HEK293 (cell line): Measurements from ENCODE around the gene PRR35.

Experiments used
- CTCF ChIA-PET: fragments of 350-600 bp; formaldehyde crosslinking; extraction: SDS; loops from one replicate; lab custom pipeline; 2021; ENCODE audit warnings: antibody characterized with exemption; lab: Yijun Ruan, JAX
- POLR2A ChIA-PET: fragments of 300-600 bp; formaldehyde crosslinking; extraction: SDS; loops from one replicate; lab custom pipeline; 2020; ENCODE audit warnings: antibody characterized with exemption, inconsistent platforms; lab: Yijun Ruan, JAX
- H3K27ac ChIP-seq: fragments of 200-500 bp; sonication (Bioruptor generic); 2 replicates; pipeline ENCODE4 v1.5.1; 2014; ENCODE audit warnings: low read depth, low read length, control low read depth, inconsistent platforms; ENCODE audit errors: extremely low read depth
- H3K36me3 ChIP-seq, 2 experiments: fragments of 200-500 bp in 1 of 2; sonication (Bioruptor generic) in 1 of 2; 1 replicate in 1 of 2; 2 replicates in 1 of 2; pipeline ENCODE4 v1.5.1; 2014 to 2017; ENCODE audit warnings: inconsistent platforms in 2 of 2, low read length in 2 of 2; ENCODE audit not compliant: control insufficient read depth in 2 of 2, insufficient read depth in 1 of 2
- H3K4me1 ChIP-seq: fragments of 200-500 bp; sonication (Bioruptor generic); 2 replicates; pipeline ENCODE4 v1.5.1; 2014; ENCODE audit warnings: mild to moderate bottlenecking, low read length, inconsistent platforms; ENCODE audit not compliant: control insufficient read depth, insufficient read depth
- H3K4me3 ChIP-seq: 2 replicates; pipeline ENCODE4 v1.5.1; 2011; ENCODE audit warnings: low read depth, mild to moderate bottlenecking, control low read depth, low read length, moderate library complexity
- H3K9me3 ChIP-seq: fragments of 200-500 bp; sonication (Bioruptor generic); 2 replicates; pipeline ENCODE4 v1.5.1; 2014; ENCODE audit warnings: low read depth, low read length, inconsistent platforms; ENCODE audit not compliant: control insufficient read depth, insufficient read depth
- GFI1B ChIP-seq: fragments of 450-650 bp; formaldehyde crosslinking; IDR thresholded peaks from 2 replicates; pipeline ENCODE4 v1.5.1; 2016; ENCODE audit warnings: missing biosample characterization, missing genetic modification characterization
- GLI4 ChIP-seq: fragments of 450-650 bp; formaldehyde crosslinking; IDR thresholded peaks from 2 replicates; pipeline ENCODE4 v1.5.1; 2016; ENCODE audit warnings: missing biosample characterization, missing genetic modification characterization
- KLF1 ChIP-seq: fragments of 450-650 bp; formaldehyde crosslinking; IDR thresholded peaks from 2 replicates; pipeline ENCODE4 v1.5.1; 2016; ENCODE audit warnings: missing biosample characterization, missing genetic modification characterization
- KLF7 ChIP-seq: fragments of 450-650 bp; formaldehyde crosslinking; IDR thresholded peaks from 2 replicates; pipeline ENCODE4 v1.5.1; 2016; ENCODE audit warnings: missing biosample characterization, missing genetic modification characterization, borderline replicate concordance
- ZIC2 ChIP-seq: fragments of 450-650 bp; formaldehyde crosslinking; IDR thresholded peaks from 2 replicates; pipeline ENCODE4 v1.5.1; 2016; ENCODE audit warnings: missing biosample characterization, missing genetic modification characterization
- ZNF133 ChIP-seq: fragments of 450-650 bp; formaldehyde crosslinking; IDR thresholded peaks from 2 replicates; pipeline ENCODE4 v1.5.1; 2016; ENCODE audit warnings: missing biosample characterization, missing genetic modification characterization
- ZNF2 ChIP-seq: fragments of 450-650 bp; formaldehyde crosslinking; IDR thresholded peaks from 2 replicates; pipeline ENCODE4 v1.5.1; 2016; ENCODE audit warnings: missing biosample characterization, missing genetic modification characterization
- ZNF202 ChIP-seq: fragments of 450-650 bp; formaldehyde crosslinking; IDR thresholded peaks from 2 replicates; pipeline ENCODE4 v1.5.1; 2016; ENCODE audit warnings: missing biosample characterization, missing genetic modification characterization, borderline replicate concordance
- ZNF324 ChIP-seq: fragments of 450-650 bp; formaldehyde crosslinking; IDR thresholded peaks from 2 replicates; pipeline ENCODE4 v1.5.1; 2016; ENCODE audit warnings: missing biosample characterization, missing genetic modification characterization
- ZNF354C ChIP-seq: fragments of 450-650 bp; formaldehyde crosslinking; IDR thresholded peaks from 2 replicates; pipeline ENCODE4 v1.5.1; 2016; ENCODE audit warnings: missing biosample characterization, missing genetic modification characterization, low read depth, borderline replicate concordance
- ZNF391 ChIP-seq: fragments of 450-650 bp; formaldehyde crosslinking; IDR thresholded peaks from 2 replicates; pipeline ENCODE4 v1.5.1; 2016; ENCODE audit warnings: low read depth, missing biosample characterization, missing genetic modification characterization, borderline replicate concordance
- ZNF624 ChIP-seq: fragments of 450-650 bp; formaldehyde crosslinking; IDR thresholded peaks from 2 replicates; pipeline ENCODE4 v1.5.1; 2017; ENCODE audit warnings: missing biosample characterization, missing genetic modification characterization
- ZNF777 ChIP-seq: fragments of 450-650 bp; formaldehyde crosslinking; IDR thresholded peaks from 2 replicates; pipeline ENCODE4 v1.5.1; 2017; ENCODE audit warnings: missing biosample characterization, missing genetic modification characterization, borderline replicate concordance
- ZSCAN30 ChIP-seq: fragments of 450-650 bp; IDR thresholded peaks from 2 replicates; pipeline ENCODE4 v1.5.1; 2018; ENCODE audit warnings: missing biosample characterization, mild to moderate bottlenecking, missing genetic modification characterization, moderate library complexity
- TF ChIP-seq, protein P1 (sequence below): fragments of 450-650 bp; formaldehyde crosslinking; IDR thresholded peaks from 2 replicates; pipeline ENCODE4 v1.5.1; 2016; ENCODE audit warnings: missing biosample characterization, missing genetic modification characterization
- TF ChIP-seq, protein P2 (sequence below): fragments of 450-650 bp; formaldehyde crosslinking; IDR thresholded peaks from 2 replicates; pipeline ENCODE4 v1.5.1; 2016; ENCODE audit warnings: missing biosample characterization, missing genetic modification characterization
- TF ChIP-seq, protein P3 (sequence below): fragments of 450-650 bp; formaldehyde crosslinking; IDR thresholded peaks from 2 replicates; pipeline ENCODE4 v1.5.1; 2016; ENCODE audit warnings: missing biosample characterization, missing genetic modification characterization
- TF ChIP-seq, protein P4 (sequence below): fragments of 450-650 bp; IDR thresholded peaks from 2 replicates; pipeline ENCODE4 v1.5.1; 2018; ENCODE audit warnings: missing biosample characterization, missing genetic modification characterization
- TF ChIP-seq, protein P5 (sequence below): fragments of 450-650 bp; formaldehyde crosslinking; IDR thresholded peaks from 2 replicates; pipeline ENCODE4 v1.5.1; 2017; ENCODE audit warnings: missing biosample characterization, missing genetic modification characterization

The PRR35 gene

DNA sequence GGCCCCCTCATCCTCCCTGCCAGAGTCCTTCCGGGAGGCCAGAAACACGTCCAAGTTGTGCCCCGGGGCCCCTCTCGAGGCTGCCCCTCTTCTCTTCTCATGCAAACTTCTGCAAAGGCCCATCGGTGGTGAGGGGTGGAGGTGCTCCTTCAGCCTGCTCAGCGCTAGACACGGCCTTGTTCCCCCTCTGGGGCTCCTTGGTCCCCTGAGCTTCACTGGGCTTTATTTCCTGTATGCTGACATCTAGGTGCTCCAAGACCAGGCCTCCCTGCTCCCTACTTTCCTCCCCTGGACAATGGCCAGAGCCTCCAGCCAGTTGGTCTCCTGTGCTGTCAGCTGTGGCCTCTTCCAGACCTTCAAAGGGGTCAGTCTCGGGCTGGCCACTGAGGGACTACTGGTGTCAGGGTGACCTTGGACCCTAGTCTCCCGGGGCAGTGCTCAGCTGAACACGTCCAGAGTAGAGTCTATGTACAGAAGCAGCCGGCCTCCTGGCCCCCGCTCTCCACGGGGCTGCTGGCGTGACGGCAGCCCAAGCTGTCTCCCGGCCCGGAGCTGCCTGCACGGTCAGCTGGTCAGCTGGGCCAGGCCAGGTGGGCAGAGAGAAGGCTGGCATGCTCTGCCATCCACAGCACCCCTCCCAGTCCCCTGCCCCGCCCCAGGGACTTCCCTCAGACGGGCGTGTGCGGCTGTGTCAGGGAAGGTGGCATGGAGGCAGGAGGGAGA, 1.7 kb upstream of the PRR35 start:
- Histone ChIP-seq H3K36me3 (no peaks in the 10 kb centered on the region), H3K9me3 (no peaks in the 10 kb centered on the region), H3K27ac (no peak overlapping the region), H3K4me1 (no peaks in the 10 kb centered on the region; the same call in 1 of the 2 replicates), H3K4me3 (no peak overlapping the region)
- ChIA-PET POLR2A (interaction anchor here (0.6 to 1.0 kb wide), 2 partner anchors 16 to 37 kb away, joined by 3 read pairs; no protein-coding TSS in a partner anchor), CTCF (no interaction called here)
- TF ChIP-seq, protein P1, sequence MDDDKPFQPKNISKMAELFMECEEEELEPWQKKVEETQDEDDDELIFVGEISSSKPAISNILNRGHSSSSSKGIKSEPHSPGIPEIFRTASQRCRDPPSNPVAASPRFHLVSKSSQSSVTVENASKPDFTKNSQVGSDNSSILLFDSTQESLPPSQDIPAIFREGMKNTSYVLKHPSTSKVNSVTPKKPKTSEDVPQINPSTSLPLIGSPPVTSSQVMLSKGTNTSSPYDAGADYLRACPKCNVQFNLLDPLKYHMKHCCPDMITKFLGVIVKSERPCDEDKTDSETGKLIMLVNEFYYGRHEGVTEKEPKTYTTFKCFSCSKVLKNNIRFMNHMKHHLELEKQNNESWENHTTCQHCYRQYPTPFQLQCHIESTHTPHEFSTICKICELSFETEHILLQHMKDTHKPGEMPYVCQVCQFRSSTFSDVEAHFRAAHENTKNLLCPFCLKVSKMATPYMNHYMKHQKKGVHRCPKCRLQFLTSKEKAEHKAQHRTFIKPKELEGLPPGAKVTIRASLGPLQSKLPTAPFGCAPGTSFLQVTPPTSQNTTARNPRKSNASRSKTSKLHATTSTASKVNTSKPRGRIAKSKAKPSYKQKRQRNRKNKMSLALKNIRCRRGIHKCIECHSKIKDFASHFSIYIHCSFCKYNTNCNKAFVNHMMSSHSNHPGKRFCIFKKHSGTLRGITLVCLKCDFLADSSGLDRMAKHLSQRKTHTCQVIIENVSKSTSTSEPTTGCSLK = no peak
- TF ChIP-seq, protein P2, sequence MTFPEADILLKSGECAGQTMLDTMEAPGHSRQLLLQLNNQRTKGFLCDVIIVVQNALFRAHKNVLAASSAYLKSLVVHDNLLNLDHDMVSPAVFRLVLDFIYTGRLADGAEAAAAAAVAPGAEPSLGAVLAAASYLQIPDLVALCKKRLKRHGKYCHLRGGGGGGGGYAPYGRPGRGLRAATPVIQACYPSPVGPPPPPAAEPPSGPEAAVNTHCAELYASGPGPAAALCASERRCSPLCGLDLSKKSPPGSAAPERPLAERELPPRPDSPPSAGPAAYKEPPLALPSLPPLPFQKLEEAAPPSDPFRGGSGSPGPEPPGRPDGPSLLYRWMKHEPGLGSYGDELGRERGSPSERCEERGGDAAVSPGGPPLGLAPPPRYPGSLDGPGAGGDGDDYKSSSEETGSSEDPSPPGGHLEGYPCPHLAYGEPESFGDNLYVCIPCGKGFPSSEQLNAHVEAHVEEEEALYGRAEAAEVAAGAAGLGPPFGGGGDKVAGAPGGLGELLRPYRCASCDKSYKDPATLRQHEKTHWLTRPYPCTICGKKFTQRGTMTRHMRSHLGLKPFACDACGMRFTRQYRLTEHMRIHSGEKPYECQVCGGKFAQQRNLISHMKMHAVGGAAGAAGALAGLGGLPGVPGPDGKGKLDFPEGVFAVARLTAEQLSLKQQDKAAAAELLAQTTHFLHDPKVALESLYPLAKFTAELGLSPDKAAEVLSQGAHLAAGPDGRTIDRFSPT (tag by site-specific recombination) = 0 out of 2 replicates have a peak, but pooled peaks have one; percentile 38
- TF ChIP-seq KLF1 (tag by site-specific recombination) = peak; percentile 26; the same call in 1 of the 2 replicates
- TF ChIP-seq ZIC2 (tag by site-specific recombination) = 0 out of 2 replicates have a peak, but pooled peaks have one; percentile 8
- no peak for TF ChIP-seq ZNF202 (tag by site-specific recombination)

DNA sequence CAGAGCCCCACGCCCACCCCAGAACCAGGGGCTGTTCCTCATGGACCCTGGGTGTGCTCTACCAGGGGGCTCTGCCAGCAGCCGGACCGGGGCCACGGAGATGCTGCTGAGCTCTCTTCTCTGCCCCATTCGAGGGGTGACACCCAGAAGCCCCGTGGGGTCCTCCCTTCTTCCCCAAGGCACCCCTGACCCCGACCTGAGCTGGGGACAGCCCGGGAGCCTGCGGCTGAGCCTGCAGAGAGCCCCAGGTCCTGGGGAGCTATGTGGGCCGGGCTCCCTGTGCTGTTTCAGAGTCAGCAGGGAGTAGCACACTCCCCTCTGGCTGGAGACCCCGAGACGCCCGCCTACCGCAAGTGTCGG, 1.2 kb upstream of the PRR35 start:
- ChIA-PET CTCF (no interaction called here), POLR2A (interaction anchor here (0.6 kb wide), 1 partner anchor 37 kb away, joined by 3 read pairs; no protein-coding TSS in a partner anchor)
- no peak for TF ChIP-seq KLF7 (tag by site-specific recombination)
- TF ChIP-seq ZNF324 (tag by site-specific recombination) = no peak
- TF ChIP-seq ZSCAN30 (tag by site-specific recombination) = no peak
- no peak for TF ChIP-seq ZNF133 (tag by site-specific recombination)
- no peak for TF ChIP-seq ZNF777 (tag by site-specific recombination)
- no peak for TF ChIP-seq ZNF624
- TF ChIP-seq ZNF391 (tag by site-specific recombination) = no peak
- Histone ChIP-seq H3K27ac (no peak overlapping the region), H3K9me3 (no peaks in the 10 kb centered on the region), H3K4me1 (no peaks in the 10 kb centered on the region; the same call in 1 of the 2 replicates), H3K4me3 (no peak overlapping the region), H3K36me3 (no peaks in the 10 kb centered on the region)

DNA sequence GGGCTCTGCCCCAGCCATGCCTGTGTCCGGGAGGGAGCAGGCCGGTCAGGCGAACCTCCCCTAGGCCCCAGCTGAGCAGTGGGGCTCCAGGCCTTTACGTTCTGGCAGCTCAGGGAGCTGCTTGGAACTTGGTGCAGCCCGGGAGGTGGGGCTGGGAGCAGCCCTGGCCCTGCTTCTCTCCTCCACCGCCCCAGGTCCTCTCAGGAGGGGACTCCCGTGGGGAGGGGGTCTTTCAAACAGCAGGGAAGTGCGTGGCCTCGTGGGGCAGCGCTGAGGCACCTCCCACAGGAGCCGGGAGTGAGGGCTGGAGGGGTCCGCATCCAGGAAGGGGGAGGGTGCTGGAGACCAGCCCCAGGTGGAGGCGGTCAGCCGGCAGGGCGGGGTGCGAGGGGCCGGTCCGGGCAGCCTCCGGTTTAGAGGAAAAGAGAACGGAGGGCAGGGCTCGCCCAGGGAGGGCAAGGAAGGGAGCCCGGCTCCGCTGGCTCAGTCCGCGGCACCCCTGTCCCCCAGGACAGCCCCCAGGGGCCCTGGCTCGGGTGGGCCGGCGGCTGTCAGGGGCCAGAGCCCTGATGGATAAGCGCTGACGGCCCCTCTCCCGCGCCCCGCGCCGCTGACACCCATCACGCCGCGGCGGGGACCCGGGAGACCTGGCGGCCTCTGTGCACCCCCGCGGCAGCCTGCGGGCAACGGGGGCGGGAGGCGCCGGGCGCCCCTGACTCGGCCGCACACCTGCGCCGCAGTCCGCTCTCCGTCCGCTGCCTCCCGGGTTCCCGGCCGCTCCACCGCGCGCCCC, 587 bp upstream of the PRR35 start:
- Histone ChIP-seq H3K4me1 (no peaks in the 10 kb centered on the region; the same call in 1 of the 2 replicates), H3K27ac (no peak overlapping the region), H3K4me3 (no peak overlapping the region), H3K36me3 (no peaks in the 10 kb centered on the region), H3K9me3 (no peaks in the 10 kb centered on the region)
- ChIA-PET CTCF (no interaction called here), POLR2A (no interaction called here)
- TF ChIP-seq GFI1B = no peak
- TF ChIP-seq, protein P3, sequence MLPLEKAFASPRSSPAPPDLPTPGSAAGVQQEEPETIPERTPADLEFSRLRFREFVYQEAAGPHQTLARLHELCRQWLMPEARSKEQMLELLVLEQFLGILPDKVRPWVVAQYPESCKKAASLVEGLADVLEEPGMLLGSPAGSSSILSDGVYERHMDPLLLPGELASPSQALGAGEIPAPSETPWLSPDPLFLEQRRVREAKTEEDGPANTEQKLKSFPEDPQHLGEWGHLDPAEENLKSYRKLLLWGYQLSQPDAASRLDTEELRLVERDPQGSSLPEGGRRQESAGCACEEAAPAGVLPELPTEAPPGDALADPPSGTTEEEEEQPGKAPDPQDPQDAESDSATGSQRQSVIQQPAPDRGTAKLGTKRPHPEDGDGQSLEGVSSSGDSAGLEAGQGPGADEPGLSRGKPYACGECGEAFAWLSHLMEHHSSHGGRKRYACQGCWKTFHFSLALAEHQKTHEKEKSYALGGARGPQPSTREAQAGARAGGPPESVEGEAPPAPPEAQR (tag by site-specific recombination) = no peak
- no peak for TF ChIP-seq ZNF2 (tag by site-specific recombination)
- TF ChIP-seq, protein P4, sequence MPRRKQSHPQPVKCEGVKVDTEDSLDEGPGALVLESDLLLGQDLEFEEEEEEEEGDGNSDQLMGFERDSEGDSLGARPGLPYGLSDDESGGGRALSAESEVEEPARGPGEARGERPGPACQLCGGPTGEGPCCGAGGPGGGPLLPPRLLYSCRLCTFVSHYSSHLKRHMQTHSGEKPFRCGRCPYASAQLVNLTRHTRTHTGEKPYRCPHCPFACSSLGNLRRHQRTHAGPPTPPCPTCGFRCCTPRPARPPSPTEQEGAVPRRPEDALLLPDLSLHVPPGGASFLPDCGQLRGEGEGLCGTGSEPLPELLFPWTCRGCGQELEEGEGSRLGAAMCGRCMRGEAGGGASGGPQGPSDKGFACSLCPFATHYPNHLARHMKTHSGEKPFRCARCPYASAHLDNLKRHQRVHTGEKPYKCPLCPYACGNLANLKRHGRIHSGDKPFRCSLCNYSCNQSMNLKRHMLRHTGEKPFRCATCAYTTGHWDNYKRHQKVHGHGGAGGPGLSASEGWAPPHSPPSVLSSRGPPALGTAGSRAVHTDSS (tag by site-specific recombination) = no peak
- TF ChIP-seq ZNF354C (tag by site-specific recombination) = no peak
- TF ChIP-seq ZIC2 (tag by site-specific recombination) = peak; percentile 73
- no peak for TF ChIP-seq GLI4 (tag by site-specific recombination)
- TF ChIP-seq, protein P5, sequence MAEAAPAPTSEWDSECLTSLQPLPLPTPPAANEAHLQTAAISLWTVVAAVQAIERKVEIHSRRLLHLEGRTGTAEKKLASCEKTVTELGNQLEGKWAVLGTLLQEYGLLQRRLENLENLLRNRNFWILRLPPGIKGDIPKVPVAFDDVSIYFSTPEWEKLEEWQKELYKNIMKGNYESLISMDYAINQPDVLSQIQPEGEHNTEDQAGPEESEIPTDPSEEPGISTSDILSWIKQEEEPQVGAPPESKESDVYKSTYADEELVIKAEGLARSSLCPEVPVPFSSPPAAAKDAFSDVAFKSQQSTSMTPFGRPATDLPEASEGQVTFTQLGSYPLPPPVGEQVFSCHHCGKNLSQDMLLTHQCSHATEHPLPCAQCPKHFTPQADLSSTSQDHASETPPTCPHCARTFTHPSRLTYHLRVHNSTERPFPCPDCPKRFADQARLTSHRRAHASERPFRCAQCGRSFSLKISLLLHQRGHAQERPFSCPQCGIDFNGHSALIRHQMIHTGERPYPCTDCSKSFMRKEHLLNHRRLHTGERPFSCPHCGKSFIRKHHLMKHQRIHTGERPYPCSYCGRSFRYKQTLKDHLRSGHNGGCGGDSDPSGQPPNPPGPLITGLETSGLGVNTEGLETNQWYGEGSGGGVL (tag by site-specific recombination) = peak; percentile 51; the same call in 1 of the 2 replicates
